ENCODE results near the gene HBA1.

- TF ChIP-seq, protein P1, sequence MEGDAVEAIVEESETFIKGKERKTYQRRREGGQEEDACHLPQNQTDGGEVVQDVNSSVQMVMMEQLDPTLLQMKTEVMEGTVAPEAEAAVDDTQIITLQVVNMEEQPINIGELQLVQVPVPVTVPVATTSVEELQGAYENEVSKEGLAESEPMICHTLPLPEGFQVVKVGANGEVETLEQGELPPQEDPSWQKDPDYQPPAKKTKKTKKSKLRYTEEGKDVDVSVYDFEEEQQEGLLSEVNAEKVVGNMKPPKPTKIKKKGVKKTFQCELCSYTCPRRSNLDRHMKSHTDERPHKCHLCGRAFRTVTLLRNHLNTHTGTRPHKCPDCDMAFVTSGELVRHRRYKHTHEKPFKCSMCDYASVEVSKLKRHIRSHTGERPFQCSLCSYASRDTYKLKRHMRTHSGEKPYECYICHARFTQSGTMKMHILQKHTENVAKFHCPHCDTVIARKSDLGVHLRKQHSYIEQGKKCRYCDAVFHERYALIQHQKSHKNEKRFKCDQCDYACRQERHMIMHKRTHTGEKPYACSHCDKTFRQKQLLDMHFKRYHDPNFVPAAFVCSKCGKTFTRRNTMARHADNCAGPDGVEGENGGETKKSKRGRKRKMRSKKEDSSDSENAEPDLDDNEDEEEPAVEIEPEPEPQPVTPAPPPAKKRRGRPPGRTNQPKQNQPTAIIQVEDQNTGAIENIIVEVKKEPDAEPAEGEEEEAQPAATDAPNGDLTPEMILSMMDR (conservative IDR thresholded peaks at IDR 0.05; ENCODE audit: low read length): no peak
- no peak for TF ChIP-seq EZH2phosphoT487 (IDR thresholded peaks at IDR 0.05; ENCODE audit: borderline replicate concordance, low read depth, low read length)
Observed at GRCh38 chr16:154217-155030, 22.1 kb upstream of the HBA1 start.
